ENCODE results near the gene HDHD2.

DNA sequence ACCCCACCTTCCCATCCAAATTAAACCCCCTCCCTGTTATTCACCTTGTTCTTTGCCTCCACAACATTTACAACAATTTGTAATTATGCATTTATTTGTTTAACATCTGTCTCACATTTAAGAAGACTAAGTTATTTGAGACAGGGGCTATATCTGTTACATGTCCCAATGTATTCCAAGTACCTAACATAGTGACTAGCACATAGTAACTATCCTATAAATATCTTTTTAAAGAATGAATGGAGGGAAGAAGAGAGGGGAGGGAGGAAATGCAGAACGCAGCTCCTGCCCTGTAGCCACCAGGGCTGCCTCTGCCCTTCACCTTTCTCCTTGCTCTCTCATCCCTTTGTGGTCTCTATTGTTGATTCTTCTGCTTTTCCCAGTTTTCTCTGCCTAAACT, 40.6 kb downstream of the HDHD2 start:
- TF ChIP-seq, protein P1, sequence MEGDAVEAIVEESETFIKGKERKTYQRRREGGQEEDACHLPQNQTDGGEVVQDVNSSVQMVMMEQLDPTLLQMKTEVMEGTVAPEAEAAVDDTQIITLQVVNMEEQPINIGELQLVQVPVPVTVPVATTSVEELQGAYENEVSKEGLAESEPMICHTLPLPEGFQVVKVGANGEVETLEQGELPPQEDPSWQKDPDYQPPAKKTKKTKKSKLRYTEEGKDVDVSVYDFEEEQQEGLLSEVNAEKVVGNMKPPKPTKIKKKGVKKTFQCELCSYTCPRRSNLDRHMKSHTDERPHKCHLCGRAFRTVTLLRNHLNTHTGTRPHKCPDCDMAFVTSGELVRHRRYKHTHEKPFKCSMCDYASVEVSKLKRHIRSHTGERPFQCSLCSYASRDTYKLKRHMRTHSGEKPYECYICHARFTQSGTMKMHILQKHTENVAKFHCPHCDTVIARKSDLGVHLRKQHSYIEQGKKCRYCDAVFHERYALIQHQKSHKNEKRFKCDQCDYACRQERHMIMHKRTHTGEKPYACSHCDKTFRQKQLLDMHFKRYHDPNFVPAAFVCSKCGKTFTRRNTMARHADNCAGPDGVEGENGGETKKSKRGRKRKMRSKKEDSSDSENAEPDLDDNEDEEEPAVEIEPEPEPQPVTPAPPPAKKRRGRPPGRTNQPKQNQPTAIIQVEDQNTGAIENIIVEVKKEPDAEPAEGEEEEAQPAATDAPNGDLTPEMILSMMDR (IDR thresholded peaks at IDR 0.05; ENCODE audit: borderline replicate concordance, extremely low read depth, low read length, poor library complexity, severe bottlenecking): no peak
- no peak for TF ChIP-seq EZH2 (IDR thresholded peaks at IDR 0.05; ENCODE audit: borderline replicate concordance, low read depth, low read length, severe bottlenecking)

Data from DND-41 (cell line).